Natural killer cell (primary cell): ENCODE results near the gene CAMTA1. TPM values are rescaled to one million over a fixed set of nuclear protein-coding genes. Genes with fewer than 3 reads are reported as not detected.

Experiments used
- ATAC-seq, 3 donors: fragments of 150-1000 bp in 2 of 3; fragments of 200-7000 bp in 1 of 3; cut with Tn5 transposase; 1 replicate in 1 of 3; 2 replicates in 2 of 3; pipeline ENCODE4 v1.10.0; 2021; ENCODE audit warnings: mild to moderate bottlenecking in 2 of 3, moderate library complexity in 2 of 3
- DNase-seq, 2 donors: peaks; one replicate each; pipeline versions ENCODE4 v3.0.0 to v3.0.0-alpha.2; 2013 to 2021; ENCODE audit warnings: mixed read lengths in 1 of 2
- H3K27ac ChIP-seq: one replicate; pipeline ENCODE4 v1.5.1; 2013; ENCODE audit warnings: mild to moderate bottlenecking, low read length
- H3K27me3 ChIP-seq: one replicate; pipeline ENCODE4 v1.6.1; 2013; ENCODE audit warnings: low read length; ENCODE audit not compliant: control insufficient read depth, insufficient read depth
- H3K36me3 ChIP-seq: one replicate; pipeline ENCODE4 v1.6.1; 2013; ENCODE audit warnings: low read length; ENCODE audit not compliant: control insufficient read depth, insufficient read depth
- H3K4me1 ChIP-seq: one replicate; pipeline ENCODE4 v1.6.1; 2013; ENCODE audit warnings: low read length; ENCODE audit not compliant: control insufficient read depth, insufficient read depth
- H3K4me3 ChIP-seq: one replicate; pipeline ENCODE4 v1.5.1; 2013; ENCODE audit warnings: low read length
- H3K9me3 ChIP-seq: one replicate; pipeline ENCODE4 v1.6.1; 2013; ENCODE audit warnings: low read length; ENCODE audit not compliant: control insufficient read depth, insufficient read depth
- H3K27ac Mint-ChIP-seq, 2 donors: one replicate each; pipeline ENCODE4 v1.8.0; 2022; ENCODE audit warnings: mild to moderate bottlenecking in 2 of 2, mixed read lengths in 2 of 2, moderate library complexity in 1 of 2
- H3K27me3 Mint-ChIP-seq, 2 donors: one replicate each; pipeline ENCODE4 v1.8.0; 2022; ENCODE audit warnings: low read depth in 2 of 2, mixed read lengths in 2 of 2
- H3K36me3 Mint-ChIP-seq: one replicate; pipeline ENCODE4 v1.8.0; 2022; ENCODE audit warnings: mixed read lengths
- H3K4me1 Mint-ChIP-seq, 2 donors: one replicate each; pipeline ENCODE4 v1.8.0; 2022; ENCODE audit warnings: mixed read lengths in 2 of 2
- H3K4me3 Mint-ChIP-seq: one replicate; pipeline ENCODE4 v1.8.0; 2022; ENCODE audit warnings: mild to moderate bottlenecking, moderate library complexity, mixed read lengths
- H3K9me3 Mint-ChIP-seq, 2 donors: one replicate each; pipeline ENCODE4 v1.8.0; 2022; ENCODE audit warnings: mixed read lengths in 2 of 2
- CTCF ChIP-seq: fragments of 200-600 bp; IDR thresholded peaks from one replicate; pipeline ENCODE4 v1.8.0; 2022; ENCODE audit warnings: antibody characterized with exemption
- WGBS: methylation state at CpG from one replicate; pipeline ENCODE4 v1.1.7; 2013; ENCODE audit warnings: missing lambda C conversion rate; ENCODE audit not compliant: insufficient coverage; 5-methylcytosine and 5-hydroxymethylcytosine counted together
- intact Hi-C: fragments of 100-400 bp; cut with micrococcal nuclease; formaldehyde crosslinking; loops from one replicate; pipeline ENCODE4 v1.14.2; 2022
- total RNA-seq, 4 donors: library from RNA; stranded (reverse); fragments of 120-200 nt in 1 of 4; gene quantifications; one replicate each; pipeline versions ENCODE4 v1.2.3 to v1.2.4, GENCODE V29; 2013 to 2022

CAMTA1 gene
- total RNA-seq, 3 donors from 2014 or later (not counting 1 experiment from before 2014, with no cell fraction given) = 40.6 to 53.3 (median 44.9) TPM

DNA sequence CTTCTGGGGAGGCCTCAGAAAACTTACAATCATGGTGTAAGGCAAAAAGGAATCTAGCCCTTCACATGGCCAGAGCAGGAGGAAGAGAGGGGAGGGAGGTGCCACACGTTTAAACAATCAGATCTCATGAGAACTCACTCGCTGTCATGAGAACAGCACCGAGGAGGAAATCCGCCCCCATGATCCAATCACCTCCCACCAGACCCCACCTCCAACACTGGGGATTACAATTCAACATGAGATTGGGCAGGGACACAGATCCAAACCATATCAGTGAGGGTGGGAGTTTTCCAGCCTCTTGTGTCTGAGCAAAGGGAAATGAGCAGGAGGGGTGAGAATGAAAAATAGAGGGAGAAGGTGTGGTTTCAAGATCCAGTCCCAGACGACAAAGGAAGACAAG, 503.7 kb downstream of the CAMTA1 start:
- H3K9me3 Mint-ChIP-seq = no peaks in the 10 kb centered on the region
- no peaks in the 10 kb centered on the region for H3K36me3 Mint-ChIP-seq
- H3K4me3 ChIP-seq = no peak overlapping the region
- 54% methylated on average over 3 of the region's 5 CpGs for WGBS
- H3K9me3 ChIP-seq = no peaks in the 10 kb centered on the region
- H3K27me3 Mint-ChIP-seq = peaks cover 0 to 12% of the 10 kb centered on the region in 2 donors
- no peaks in the 10 kb centered on the region for H3K4me1 ChIP-seq
- H3K27ac ChIP-seq = no peak overlapping the region
- H3K27ac Mint-ChIP-seq = no peak overlapping the region
- no peak overlapping the region for H3K4me3 Mint-ChIP-seq
- no peak for DNase-seq
- no peak for TF ChIP-seq CTCF
- no peaks in the 10 kb centered on the region for H3K27me3 ChIP-seq
- ATAC-seq = no peak
- intact Hi-C loops = no loop called here
- no peaks in the 10 kb centered on the region for H3K36me3 ChIP-seq
- no peaks in the 10 kb centered on the region for H3K4me1 Mint-ChIP-seq

DNA sequence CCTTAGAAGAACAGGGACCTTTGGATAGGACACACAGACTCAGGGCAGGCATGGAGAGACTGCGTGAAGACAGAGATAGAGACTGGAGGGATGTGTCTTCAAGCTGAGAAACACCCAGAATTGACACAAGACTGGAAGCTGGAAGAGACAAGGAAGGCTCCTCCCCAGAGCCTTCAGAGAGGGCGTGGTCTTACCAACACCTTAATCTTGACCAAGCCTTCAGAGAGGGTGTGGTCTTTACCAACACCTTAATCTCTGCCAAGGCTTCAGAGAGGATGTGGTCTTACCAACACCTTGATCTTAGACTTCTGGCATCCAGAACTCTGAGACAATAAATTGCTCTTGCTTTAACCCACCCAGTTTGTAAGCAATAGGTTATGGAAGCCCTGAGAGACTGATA, 504.4 kb downstream of the CAMTA1 start:
- no peak overlapping the region for H3K27ac Mint-ChIP-seq
- no peaks in the 10 kb centered on the region for H3K36me3 Mint-ChIP-seq
- no peaks in the 10 kb centered on the region for H3K4me1 ChIP-seq
- H3K4me1 Mint-ChIP-seq = no peaks in the 10 kb centered on the region
- H3K36me3 ChIP-seq = no peaks in the 10 kb centered on the region
- no peak overlapping the region for H3K4me3 Mint-ChIP-seq
- peaks cover 0 to 10% of the 10 kb centered on the region in 2 donors for H3K27me3 Mint-ChIP-seq
- WGBS = 80% methylated on average over 2 of the region's 2 CpGs
- no peaks in the 10 kb centered on the region for H3K27me3 ChIP-seq
- DNase-seq (no peak), ATAC-seq (no peak)
- H3K9me3 ChIP-seq = no peaks in the 10 kb centered on the region
- H3K9me3 Mint-ChIP-seq = no peaks in the 10 kb centered on the region
- H3K27ac ChIP-seq = no peak overlapping the region
- intact Hi-C loops = no loop called here
- H3K4me3 ChIP-seq = no peak overlapping the region
- no peak for TF ChIP-seq CTCF

DNA sequence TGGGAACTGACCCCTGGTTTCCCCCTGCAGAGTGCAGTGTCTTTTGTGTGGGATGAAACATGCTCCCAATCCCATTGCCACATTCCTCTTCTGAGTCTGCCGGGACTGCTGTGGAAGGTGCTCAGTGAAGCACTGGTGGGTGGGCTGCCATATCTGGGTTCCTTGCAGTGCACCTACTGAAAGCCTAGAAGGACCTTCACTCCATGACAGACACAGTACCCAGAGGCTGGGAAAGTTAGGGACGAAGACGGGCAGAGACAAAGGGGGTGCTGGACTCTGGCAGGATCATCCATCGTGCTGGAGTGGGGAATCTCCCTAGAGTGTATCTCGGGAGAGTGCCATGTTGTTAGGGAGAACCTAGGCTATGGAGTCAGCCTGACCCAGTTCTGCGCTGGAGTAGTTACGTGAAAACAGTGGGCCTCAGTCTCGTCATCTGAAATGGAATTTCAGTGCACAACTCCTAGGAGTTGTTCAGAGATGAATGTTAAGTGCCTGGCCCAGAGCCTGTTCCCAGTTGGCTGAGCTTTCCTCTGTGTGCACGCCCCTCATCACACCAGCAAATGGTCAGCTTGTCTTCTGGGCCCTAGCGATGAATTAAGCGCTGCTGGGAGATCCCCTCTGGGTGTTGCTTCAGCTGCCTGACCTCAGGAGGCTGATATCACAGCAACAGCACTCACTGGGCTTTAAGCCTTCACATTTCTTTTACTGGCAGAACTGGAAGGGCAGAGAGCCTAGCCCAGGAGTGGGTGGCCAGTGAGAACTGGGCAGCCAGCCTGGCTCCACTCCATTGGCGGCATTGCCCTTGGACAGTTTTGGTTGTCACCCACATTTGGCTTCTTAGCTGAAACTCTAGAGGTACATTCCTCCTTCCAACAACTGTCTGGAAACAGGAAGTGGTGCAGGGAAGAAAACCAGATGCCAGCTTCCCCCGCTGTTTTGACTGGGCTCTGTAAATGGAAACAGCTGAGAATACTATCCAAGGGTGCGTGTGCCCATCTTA, 506.0 kb downstream of the CAMTA1 start:
- Mint-ChIP-seq H3K27me3 (peaks cover 2 to 9% of the 10 kb centered on the region in 2 donors), H3K4me3 (no peak overlapping the region), H3K9me3 (no peaks in the 10 kb centered on the region), H3K36me3 (no peaks in the 10 kb centered on the region), H3K27ac (no peak overlapping the region), H3K4me1 (no peaks in the 10 kb centered on the region)
- WGBS = 69% methylated on average over 14 of the region's 14 CpGs
- no peaks in the 10 kb centered on the region for H3K4me1 ChIP-seq
- no peak overlapping the region for H3K4me3 ChIP-seq
- no peaks in the 10 kb centered on the region for H3K9me3 ChIP-seq
- no peak for TF ChIP-seq CTCF
- DNase-seq = no peak
- no peaks in the 10 kb centered on the region for H3K27me3 ChIP-seq
- no peak for ATAC-seq
- intact Hi-C loops = no loop called here
- no peak overlapping the region for H3K27ac ChIP-seq
- no peaks in the 10 kb centered on the region for H3K36me3 ChIP-seq
